Prostate gland (tissue), 2 donors: ENCODE results near the gene SURF6. TPM values are rescaled to one million over a fixed set of nuclear protein-coding genes. Genes with fewer than 3 reads are reported as not detected.

Experiments
- DNase-seq: peaks from one replicate; pipeline ENCODE4 v3.0.0-alpha.2; 2019; ENCODE audit warnings: low spot score
- H3K27ac ChIP-seq, 2 donors: fragments of 200-600 bp; sonication (generic); 2 replicates each; pipeline ENCODE4 v1.5.1; 2017 to 2019
- H3K27me3 ChIP-seq: fragments of 200-600 bp; sonication (generic); replicated peaks from 2 replicates; pipeline ENCODE4 v1.5.1; 2019; ENCODE audit not compliant: insufficient read depth
- H3K36me3 ChIP-seq, 2 donors: fragments of 200-600 bp; sonication (generic); 1 replicate in 1 of 2; 2 replicates in 1 of 2; pipeline versions ENCODE4 v1.5.1 to v1.8.1; 2017 to 2019
- H3K4me1 ChIP-seq: fragments of 200-600 bp; sonication (generic); replicated peaks from 2 replicates; pipeline ENCODE4 v1.5.1; 2019
- H3K4me3 ChIP-seq, 2 donors: fragments of 200-600 bp; sonication (generic); 2 replicates each; pipeline ENCODE4 v1.5.1; 2017 to 2019
- H3K9me3 ChIP-seq: fragments of 200-600 bp; sonication (generic); 2 replicates; pipeline ENCODE4 v1.5.1; 2017
- CTCF ChIP-seq, 4 experiments: fragments of 200-600 bp in 2 of 4; fragments of 450-650 bp in 2 of 4; sonication (generic) in 2 of 4; IDR thresholded peaks; 1 replicate in 3 of 4; 2 replicates in 1 of 4; pipeline ENCODE4 v1.5.1; 2016 to 2019; ENCODE audit warnings: antibody characterized with exemption in 4 of 4, mild to moderate bottlenecking in 2 of 4, moderate library complexity in 2 of 4
- POLR2A ChIP-seq: fragments of 450-650 bp; IDR thresholded peaks from one replicate; pipeline ENCODE4 v1.6.1; 2016; ENCODE audit warnings: antibody characterized with exemption, mild to moderate bottlenecking
- POLR2AphosphoS5 ChIP-seq: sonication (generic); formaldehyde crosslinking; IDR thresholded peaks from one replicate; pipeline ENCODE4 v1.6.1; 2017; ENCODE audit warnings: antibody characterized with exemption
- WGBS: methylation state at CpG from one replicate; pipeline ENCODE4 v1.1.5; 2018; 5-methylcytosine and 5-hydroxymethylcytosine counted together
- intact Hi-C: fragments of 100-400 bp; cut with DNase I; formaldehyde crosslinking; loops from one replicate; pipeline ENCODE4 v1.14.2; 2022
- total RNA-seq, 2 donors: library from RNA; depleted of rRNA; stranded (reverse); fragments of >200 nt; gene quantifications; one replicate each; pipeline ENCODE4 v1.1.0, GENCODE V29; 2016

Gene SURF6
- total RNA-seq, 2 donors from 2014 or later = 25.7 to 40.3 TPM

GRCh38 chr9:133345596-133345995 is 9.6 kb upstream of the SURF6 start:
- H3K36me3 ChIP-seq = peaks cover 11 to 30% of the 10 kb centered on the region in 2 donors
- no peaks in the 10 kb centered on the region for H3K27me3 ChIP-seq
- H3K27ac ChIP-seq = no peak overlapping the region
- no peak for DNase-seq
- no peaks in the 10 kb centered on the region for H3K9me3 ChIP-seq
- no peak overlapping the region for H3K4me3 ChIP-seq
- intact Hi-C loops = no loop called here
- 92% methylated on average over 6 of the region's 6 CpGs for WGBS
- H3K4me1 ChIP-seq = peaks cover 19% of the 10 kb centered on the region
- TF ChIP-seq POLR2A (no peak), POLR2AphosphoS5 (no peak), CTCF (IDR thresholded peaks at IDR 0.05) (no peak)

GRCh38 chr9:133344979-133345378 is 9.0 kb upstream of the SURF6 start:
- Histone ChIP-seq H3K27ac (no peak overlapping the region), H3K4me1 (peaks cover 18% of the 10 kb centered on the region), H3K4me3 (no peak overlapping the region), H3K9me3 (no peaks in the 10 kb centered on the region), H3K27me3 (no peaks in the 10 kb centered on the region), H3K36me3 (peaks cover 9 to 24% of the 10 kb centered on the region in 2 donors)
- intact Hi-C loops = no loop called here
- DNase-seq = no peak
- no peak for TF ChIP-seq CTCF (IDR thresholded peaks at IDR 0.05)
- TF ChIP-seq POLR2A = no peak
- TF ChIP-seq POLR2AphosphoS5 = no peak
- 90% methylated on average over 12 of the region's 12 CpGs for WGBS

GRCh38 chr9:133344071-133344470 is 8.1 kb upstream of the SURF6 start:
- H3K9me3 ChIP-seq = no peaks in the 10 kb centered on the region
- H3K36me3 ChIP-seq = peaks cover 4 to 17% of the 10 kb centered on the region in 2 donors
- 94% methylated on average over 19 of the region's 19 CpGs for WGBS
- no peak for DNase-seq
- H3K4me3 ChIP-seq = no peak overlapping the region
- H3K4me1 ChIP-seq = peaks cover 10% of the 10 kb centered on the region
- no peaks in the 10 kb centered on the region for H3K27me3 ChIP-seq
- TF ChIP-seq CTCF (IDR thresholded peaks at IDR 0.05) = no peak
- H3K27ac ChIP-seq = no peak overlapping the region
- intact Hi-C loops = no loop called here

GRCh38 chr9:133342570-133342969 is 6.6 kb upstream of the SURF6 start:
- no peaks in the 10 kb centered on the region for H3K9me3 ChIP-seq
- intact Hi-C loops = no loop called here
- no peaks in the 10 kb centered on the region for H3K27me3 ChIP-seq
- WGBS = 71% methylated on average over 10 of the region's 11 CpGs
- H3K4me3 ChIP-seq = no peak overlapping the region
- DNase-seq = no peak
- peaks cover 8% of the 10 kb centered on the region for H3K4me1 ChIP-seq
- TF ChIP-seq POLR2AphosphoS5 = no peak
- no peak for TF ChIP-seq POLR2A
- TF ChIP-seq CTCF (IDR thresholded peaks at IDR 0.05) = no peak
- peaks cover 4 to 17% of the 10 kb centered on the region in 2 donors for H3K36me3 ChIP-seq
- H3K27ac ChIP-seq = no peak overlapping the region

- no peak for TF ChIP-seq POLR2AphosphoS5
- no peak for TF ChIP-seq CTCF (IDR thresholded peaks at IDR 0.05)
- TF ChIP-seq POLR2A = no peak
- H3K9me3 ChIP-seq = no peaks in the 10 kb centered on the region
- no peak overlapping the region for H3K27ac ChIP-seq
These were observed 6.0 kb upstream of the SURF6 start for GRCh38 chr9:133342069-133342406.

More at GRCh38 chr9:133342069-133342406, 6.0 kb upstream of the SURF6 start:
- Histone ChIP-seq H3K27me3 (no peaks in the 10 kb centered on the region), H3K36me3 (peaks cover 4 to 17% of the 10 kb centered on the region in 2 donors), H3K4me1 (peaks cover 8% of the 10 kb centered on the region), H3K4me3 (no peak overlapping the region)
- no peak for DNase-seq
- WGBS = 71% methylated on average over 12 of the region's 12 CpGs
- intact Hi-C loops = no loop called here
